GM19397 (cell line): ENCODE data around the gene NPW.

Experiments
- ATAC-seq: cut with Tn5 transposase; IDR thresholded peaks from one replicate; pipeline ENCODE4 v1.9.1; 2021; ENCODE audit warnings: mild to moderate bottlenecking, moderate library complexity; ENCODE audit not compliant: unreplicated experiment

The NPW gene

GRCh38 chr16:1984347-1985225 lies 35.0 kb upstream of the NPW start:
- ATAC-seq = no peak

GRCh38 chr16:1985466-1986150 lies 34.0 kb upstream of the NPW start:
- no peak for ATAC-seq

GRCh38 chr16:1987198-1987597 lies 32.4 kb upstream of the NPW start:
- ATAC-seq = no peak

- no peak for ATAC-seq
Observed at GRCh38 chr16:1989209-1990100, 30.1 kb upstream of the NPW start, which contains the start of gene SYNGR3. Gene SYNGR3, plus strand, starts transcription at chr16:1989970. Its CDS starts 133 bp downstream, at chr16:1990103.

GRCh38 chr16:1990101-1990350 lies 29.6 kb upstream of the NPW start:
- ATAC-seq = no peak

- ATAC-seq = no peak
Observed at GRCh38 chr16:1990351-1991134, 29.0 kb upstream of the NPW start.

GRCh38 chr16:1991135-1991551 lies 28.4 kb upstream of the NPW start:
- ATAC-seq = no peak

- no peak for ATAC-seq
Observed at GRCh38 chr16:1991588-1991947, 28.0 kb upstream of the NPW start.

- peak; percentile 51 for ATAC-seq
Observed at GRCh38 chr16:1991948-1992703, 27.5 kb upstream of the NPW start.

- ATAC-seq = no peak
Observed at GRCh38 chr16:1992704-1993317, 26.8 kb upstream of the NPW start.

GRCh38 chr16:1993731-1994131 lies 25.9 kb upstream of the NPW start:
- no peak for ATAC-seq

GRCh38 chr16:1997494-1998359 lies 21.9 kb upstream of the NPW start:
- ATAC-seq = no peak

GRCh38 chr16:1998360-1998835 lies 21.2 kb upstream of the NPW start:
- no peak for ATAC-seq

GRCh38 chr16:1998852-1999801 lies 20.5 kb upstream of the NPW start:
- ATAC-seq = no peak

- no peak for ATAC-seq
Observed at GRCh38 chr16:1999866-2000514, 19.6 kb upstream of the NPW start.

- ATAC-seq = no peak
Observed at GRCh38 chr16:2001035-2001434, 18.6 kb upstream of the NPW start.
